ENCODE data around the gene ABAT. TPM values are rescaled to one million over a fixed set of nuclear protein-coding genes. Genes with fewer than 3 reads are reported as not detected.

ABAT gene
- total RNA-seq, 2 donors from 2014 or later: 27.0 to 40.2 TPM

DNA sequence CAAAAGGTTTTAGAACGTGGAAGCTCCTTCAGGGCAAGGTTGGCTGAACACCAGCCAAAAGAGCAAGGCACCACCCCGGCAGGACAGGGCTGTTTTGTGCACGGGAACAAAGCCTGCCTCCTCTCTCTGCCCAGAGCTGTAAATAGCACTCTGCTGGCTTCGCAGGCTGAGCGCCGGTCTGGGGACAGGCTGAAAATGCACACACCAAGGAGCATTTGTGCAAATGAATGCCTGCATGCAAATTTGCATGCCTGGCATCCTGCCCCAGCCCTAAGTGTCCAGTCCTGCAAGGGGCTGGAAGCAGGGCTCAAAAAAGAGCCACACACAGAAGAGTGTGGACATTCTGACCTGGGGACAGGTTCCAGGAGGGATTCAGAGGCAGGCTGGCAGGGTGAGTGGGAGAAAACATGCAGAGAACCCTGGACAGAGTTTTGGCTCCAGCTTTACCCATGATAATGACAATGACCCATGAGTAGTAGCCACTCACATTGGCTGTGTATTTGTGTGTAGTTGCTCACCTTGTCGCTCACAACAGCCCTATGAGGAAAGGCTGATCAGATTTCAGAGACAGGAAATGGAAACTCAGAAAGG is 11.7 kb downstream of the ABAT start:
- H3K27ac ChIP-seq: peak overlapping the region; percentile 27 to 64 (median 48)
- peaks cover 0 to 11% (median 0%) of the 10 kb centered on the region in 3 donors for H3K9me3 ChIP-seq
- peak; percentile 52 to 71 (median 65) for DNase-seq
- ATAC-seq: peak; percentile 47
- no peaks in the 10 kb centered on the region for H3K27me3 ChIP-seq
- no peak overlapping the region for H3K4me3 ChIP-seq
- peaks cover 60% of the 10 kb centered on the region for H3K4me1 ChIP-seq
- no peaks in the 10 kb centered on the region for H3K36me3 ChIP-seq (replicated peaks in 1 of 2; ENCODE audit: insufficient read depth in 1 of 2, low read depth in 2 of 2)
- 16 to 19% methylated on average over 4 to 7 of the region's 7 CpGs for WGBS, 2 donors
- TF ChIP-seq POLR2A (IDR thresholded peaks at IDR 0.05): no peak
- TF ChIP-seq, protein P1, sequence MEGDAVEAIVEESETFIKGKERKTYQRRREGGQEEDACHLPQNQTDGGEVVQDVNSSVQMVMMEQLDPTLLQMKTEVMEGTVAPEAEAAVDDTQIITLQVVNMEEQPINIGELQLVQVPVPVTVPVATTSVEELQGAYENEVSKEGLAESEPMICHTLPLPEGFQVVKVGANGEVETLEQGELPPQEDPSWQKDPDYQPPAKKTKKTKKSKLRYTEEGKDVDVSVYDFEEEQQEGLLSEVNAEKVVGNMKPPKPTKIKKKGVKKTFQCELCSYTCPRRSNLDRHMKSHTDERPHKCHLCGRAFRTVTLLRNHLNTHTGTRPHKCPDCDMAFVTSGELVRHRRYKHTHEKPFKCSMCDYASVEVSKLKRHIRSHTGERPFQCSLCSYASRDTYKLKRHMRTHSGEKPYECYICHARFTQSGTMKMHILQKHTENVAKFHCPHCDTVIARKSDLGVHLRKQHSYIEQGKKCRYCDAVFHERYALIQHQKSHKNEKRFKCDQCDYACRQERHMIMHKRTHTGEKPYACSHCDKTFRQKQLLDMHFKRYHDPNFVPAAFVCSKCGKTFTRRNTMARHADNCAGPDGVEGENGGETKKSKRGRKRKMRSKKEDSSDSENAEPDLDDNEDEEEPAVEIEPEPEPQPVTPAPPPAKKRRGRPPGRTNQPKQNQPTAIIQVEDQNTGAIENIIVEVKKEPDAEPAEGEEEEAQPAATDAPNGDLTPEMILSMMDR (IDR thresholded peaks at IDR 0.05): no peak
- intact Hi-C loops (cut with DNase I): loop anchor here (10.0 kb wide), 1 partner anchor 49 kb away; no protein-coding TSS in a partner anchor

DNA sequence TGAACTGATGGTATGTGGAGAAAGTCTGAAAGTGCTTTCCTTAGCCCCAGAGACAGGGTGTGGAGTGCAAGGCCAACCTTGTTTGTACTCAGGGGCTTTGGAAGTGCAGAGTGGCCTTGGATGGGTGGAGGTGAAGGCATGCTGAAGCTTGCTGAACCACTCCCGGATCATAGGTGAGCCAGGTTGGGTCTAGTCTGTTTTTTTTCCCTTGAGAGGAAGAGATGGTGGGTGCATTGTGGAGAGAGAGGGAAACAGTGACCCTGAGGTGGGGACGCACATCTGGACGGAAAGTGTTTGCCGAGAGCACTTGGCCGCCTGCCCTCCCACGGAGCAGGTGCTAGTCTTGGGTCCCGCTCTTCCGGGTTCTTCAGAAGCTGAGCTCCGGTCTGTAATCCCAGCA is 12.5 kb downstream of the ABAT start:
- Histone ChIP-seq H3K27me3 (no peaks in the 10 kb centered on the region), H3K4me1 (peaks cover 60% of the 10 kb centered on the region), H3K9me3 (peaks cover 0 to 11% (median 0%) of the 10 kb centered on the region in 3 donors), H3K4me3 (no peak overlapping the region), H3K27ac (peak overlapping the region; percentile 27 to 64 (median 48)), H3K36me3 (replicated peaks in 1 of 2; ENCODE audit: insufficient read depth in 1 of 2, low read depth in 2 of 2) (no peaks in the 10 kb centered on the region)
- ATAC-seq (peak; percentile 18), DNase-seq (peak; percentile 41 to 75 (median 49))
- intact Hi-C loops (cut with DNase I): loop anchor here (10.0 kb wide), 1 partner anchor 48 kb away; no protein-coding TSS in a partner anchor
- TF ChIP-seq, protein P1 (IDR thresholded peaks at IDR 0.05): no peak
- no peak for TF ChIP-seq POLR2A (IDR thresholded peaks at IDR 0.05)
- WGBS, 2 donors: 31 to 61% methylated on average over 9 of the region's 9 CpGs

DNA sequence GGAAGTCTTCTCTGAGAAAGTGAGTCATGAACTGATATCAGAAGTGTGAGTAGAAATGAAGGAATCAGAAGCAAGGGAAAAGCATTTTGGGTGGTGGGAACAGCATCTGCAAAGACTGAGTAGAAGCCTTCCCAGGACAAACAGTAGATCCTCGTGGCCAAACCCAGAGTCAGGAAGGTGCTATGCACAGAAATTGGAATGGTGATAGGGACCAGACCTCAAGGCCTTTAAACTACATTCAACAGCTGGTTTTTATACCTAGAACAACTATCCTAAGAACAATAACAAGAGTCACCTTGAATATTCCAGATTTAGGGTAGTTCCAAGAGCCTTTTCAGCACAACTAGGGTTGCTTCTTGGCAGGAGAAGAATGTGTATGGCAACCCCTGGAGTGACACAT is 15.3 kb downstream of the ABAT start:
- WGBS, 2 donors: 71 to 100% methylated on average over 1 of the region's 1 CpG
- Histone ChIP-seq H3K4me3 (no peak overlapping the region), H3K9me3 (peaks cover 0 to 11% (median 0%) of the 10 kb centered on the region in 3 donors), H3K27me3 (no peaks in the 10 kb centered on the region), H3K4me1 (peaks cover 48% of the 10 kb centered on the region), H3K27ac (no peak overlapping the region), H3K36me3 (replicated peaks in 1 of 2; ENCODE audit: insufficient read depth in 1 of 2, low read depth in 2 of 2) (no peaks in the 10 kb centered on the region)
- ATAC-seq (no peak), DNase-seq (no peak)
- intact Hi-C loops (cut with DNase I): loop anchor here (10.0 kb wide), 1 partner anchor 45 kb away; no protein-coding TSS in a partner anchor
- no peak for TF ChIP-seq POLR2A (IDR thresholded peaks at IDR 0.05)
- TF ChIP-seq, protein P1 (IDR thresholded peaks at IDR 0.05): no peak

DNA sequence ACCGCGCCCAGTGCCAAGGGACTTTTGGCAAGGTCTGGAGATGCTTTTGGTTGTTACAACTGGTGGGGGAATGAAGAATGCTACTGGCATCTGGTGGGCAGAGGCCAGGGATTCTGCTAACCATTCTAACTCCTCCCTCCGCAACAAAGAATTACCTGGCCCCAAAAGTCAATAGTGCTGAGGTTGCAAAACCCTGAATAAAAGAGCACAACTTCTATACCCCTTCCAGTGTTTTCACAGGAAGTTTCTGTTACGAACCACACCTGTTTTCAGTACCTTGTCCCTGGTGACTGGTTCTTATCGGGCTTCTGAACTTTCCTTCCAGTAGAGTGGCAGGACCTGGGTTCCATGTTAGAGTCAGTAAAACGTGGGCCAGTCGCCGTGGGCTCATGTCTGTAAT is 17.3 kb downstream of the ABAT start:
- Histone ChIP-seq H3K4me1 (peaks cover 33% of the 10 kb centered on the region), H3K27ac (peak overlapping the region in 2 of 4 donors; percentile 3 to 18), H3K4me3 (no peak overlapping the region), H3K36me3 (replicated peaks in 1 of 2; ENCODE audit: insufficient read depth in 1 of 2, low read depth in 2 of 2) (no peaks in the 10 kb centered on the region), H3K27me3 (no peaks in the 10 kb centered on the region), H3K9me3 (peaks cover 0 to 11% (median 0%) of the 10 kb centered on the region in 3 donors)
- DNase-seq (no peak), ATAC-seq (peak; percentile 54)
- intact Hi-C loops (cut with DNase I): no loop called here
- TF ChIP-seq POLR2A (IDR thresholded peaks at IDR 0.05): no peak
- TF ChIP-seq, protein P1 (IDR thresholded peaks at IDR 0.05): no peak
- 52 to 58% methylated on average over 8 of the region's 8 CpGs for WGBS, 2 donors
